Activated CD4-positive, CD25-positive, alpha-beta regulatory T cell (primary cell): ENCODE measurements around the gene ZNF79.

ENCODE experiments used
- DNase-seq, 4 experiments: peaks; one replicate each; lab custom pipeline; 2025; lab: John Stamatoyannopoulos, UW

The ZNF79 gene

GRCh38 chr9:127426756-127427155 lies 2.6 kb downstream of the ZNF79 start:
- DNase-seq: no peak

GRCh38 chr9:127428348-127428747 lies 4.2 kb downstream of the ZNF79 start:
- DNase-seq: no peak

DNA sequence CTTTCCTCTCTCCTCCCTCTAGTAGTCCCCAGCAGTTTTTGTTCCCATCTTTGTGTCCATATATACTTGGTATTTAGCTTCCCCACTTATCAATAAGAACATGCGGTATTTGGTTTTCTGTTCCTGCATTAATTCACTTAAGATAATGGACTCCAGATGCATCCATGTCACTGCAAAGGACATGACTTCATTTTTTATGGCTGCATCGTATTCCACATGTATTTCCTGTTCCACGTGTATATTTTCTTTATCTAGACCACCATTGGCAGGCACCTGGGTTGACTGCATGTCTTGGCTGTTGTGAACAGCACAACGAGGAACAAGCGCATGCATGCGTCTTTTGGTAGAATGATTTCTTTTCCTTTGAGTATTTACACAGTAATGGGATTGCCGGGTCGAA lies 6.2 kb downstream of the ZNF79 start:
- DNase-seq: no peak

GRCh38 chr9:127437497-127438264 lies 13.5 kb downstream of the ZNF79 start:
- no peak for DNase-seq

- no peak for DNase-seq
These were observed 14.2 kb downstream of the ZNF79 start for GRCh38 chr9:127438394-127438793.

- DNase-seq: no peak
These were observed 20.2 kb downstream of the ZNF79 start for GRCh38 chr9:127444283-127444920.

- no peak for DNase-seq
These were observed 21.0 kb downstream of the ZNF79 start for GRCh38 chr9:127444921-127445850.

DNA sequence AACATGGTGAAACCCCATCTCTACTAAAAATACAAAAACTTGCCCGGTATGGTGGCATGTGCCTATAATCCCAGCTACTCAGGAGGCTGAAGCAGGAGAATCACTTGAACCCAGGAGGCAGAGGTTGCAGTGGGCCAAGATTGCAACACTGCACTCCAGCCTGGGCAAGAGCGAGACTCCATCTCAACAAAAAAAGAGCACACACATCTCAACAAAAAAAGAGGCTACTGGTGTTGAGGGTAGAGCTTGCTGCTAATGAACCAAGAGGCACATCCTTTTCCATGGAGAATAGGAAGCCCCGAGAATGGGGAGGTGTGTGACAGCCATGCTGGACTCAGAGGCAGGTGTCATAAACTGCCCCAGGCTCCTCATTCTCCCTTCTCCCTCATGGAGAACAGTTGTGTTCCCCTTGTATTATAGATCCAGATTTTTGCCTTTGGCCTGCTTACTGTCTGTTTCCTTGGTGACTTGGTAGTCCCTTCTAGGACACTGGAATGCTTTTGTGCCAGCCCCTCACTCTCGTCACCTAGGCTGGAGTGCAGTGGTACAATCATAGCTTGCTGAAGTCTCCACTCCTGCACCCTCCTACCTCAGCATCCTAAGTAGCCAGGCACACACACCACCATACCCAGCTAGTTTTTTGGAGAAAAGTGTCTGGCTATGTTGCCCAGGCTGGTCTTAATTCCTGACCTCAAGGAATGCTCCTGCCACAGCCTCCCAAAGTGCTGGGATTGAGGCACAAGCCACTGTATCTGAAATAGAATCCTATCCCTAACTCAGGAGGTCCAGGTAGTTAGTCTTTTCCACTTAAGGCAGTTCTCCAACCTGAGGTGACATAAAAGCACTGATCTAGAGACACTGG lies 21.9 kb downstream of the ZNF79 start:
- no peak for DNase-seq

DNA sequence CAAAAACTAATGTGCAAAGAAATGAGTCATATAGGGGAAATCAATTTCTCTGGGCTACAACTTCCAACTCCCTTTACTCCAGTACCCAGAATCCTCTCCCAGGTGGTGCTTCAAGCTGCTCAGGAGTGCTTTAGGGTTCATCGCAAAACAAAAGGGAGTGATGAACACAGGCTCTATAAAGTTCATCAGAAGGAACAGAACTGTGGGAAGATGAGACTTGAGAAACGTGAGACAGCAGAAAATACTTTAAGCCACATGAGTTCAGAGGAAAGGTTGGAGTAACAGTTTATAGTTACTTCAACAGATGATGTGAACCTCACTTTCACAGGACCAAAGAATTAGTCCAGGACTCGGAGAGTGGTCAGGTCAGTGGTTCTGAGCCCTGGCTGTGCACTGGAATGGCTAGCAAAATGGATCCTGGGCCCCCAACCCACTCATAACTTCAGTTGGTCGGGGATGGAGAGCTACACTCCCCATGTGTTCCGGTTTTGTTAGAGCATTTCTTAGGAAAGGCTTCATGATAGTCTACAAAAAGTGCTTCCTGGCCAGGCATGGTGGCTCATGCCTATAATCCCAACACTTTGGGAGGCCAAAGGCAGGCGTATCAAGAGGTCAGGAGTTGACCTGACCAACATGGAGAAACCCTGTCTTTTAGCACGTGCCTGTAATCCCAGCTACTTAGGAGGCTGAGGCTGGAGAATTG lies 22.7 kb downstream of the ZNF79 start:
- no peak for DNase-seq

DNA sequence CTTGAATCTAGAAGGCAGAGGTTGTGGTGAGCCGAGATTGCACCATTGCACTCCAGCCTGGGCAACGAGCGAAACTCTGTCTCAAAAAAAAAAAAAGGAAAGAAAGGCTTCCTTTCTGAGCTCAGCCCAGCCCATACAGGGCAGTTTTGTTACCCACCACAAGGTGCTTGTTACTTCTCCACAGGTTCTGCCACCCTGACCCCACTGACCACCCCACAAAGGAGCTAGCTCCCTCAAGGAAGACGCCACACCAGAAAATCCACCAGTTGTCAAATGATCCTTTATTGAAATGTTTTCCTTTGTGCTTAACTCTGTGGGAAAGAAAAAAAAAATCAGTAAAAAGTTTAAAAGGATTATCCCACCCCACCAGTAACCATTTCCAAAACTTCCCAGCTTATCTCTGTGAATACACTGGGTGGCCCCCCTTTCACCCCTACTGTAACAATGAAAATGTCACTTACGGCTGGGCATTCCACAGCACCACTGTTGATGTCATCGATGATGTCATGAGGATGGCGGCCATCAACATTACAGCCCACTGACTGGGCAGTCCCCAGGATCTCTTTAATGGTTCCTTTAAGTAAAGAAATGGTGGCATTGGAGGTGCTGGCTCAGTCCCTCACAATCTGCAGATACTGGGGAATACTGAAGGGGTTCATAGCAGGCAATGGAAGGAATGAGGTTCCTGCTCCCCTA lies 23.4 kb downstream of the ZNF79 start:
- DNase-seq: no peak

DNA sequence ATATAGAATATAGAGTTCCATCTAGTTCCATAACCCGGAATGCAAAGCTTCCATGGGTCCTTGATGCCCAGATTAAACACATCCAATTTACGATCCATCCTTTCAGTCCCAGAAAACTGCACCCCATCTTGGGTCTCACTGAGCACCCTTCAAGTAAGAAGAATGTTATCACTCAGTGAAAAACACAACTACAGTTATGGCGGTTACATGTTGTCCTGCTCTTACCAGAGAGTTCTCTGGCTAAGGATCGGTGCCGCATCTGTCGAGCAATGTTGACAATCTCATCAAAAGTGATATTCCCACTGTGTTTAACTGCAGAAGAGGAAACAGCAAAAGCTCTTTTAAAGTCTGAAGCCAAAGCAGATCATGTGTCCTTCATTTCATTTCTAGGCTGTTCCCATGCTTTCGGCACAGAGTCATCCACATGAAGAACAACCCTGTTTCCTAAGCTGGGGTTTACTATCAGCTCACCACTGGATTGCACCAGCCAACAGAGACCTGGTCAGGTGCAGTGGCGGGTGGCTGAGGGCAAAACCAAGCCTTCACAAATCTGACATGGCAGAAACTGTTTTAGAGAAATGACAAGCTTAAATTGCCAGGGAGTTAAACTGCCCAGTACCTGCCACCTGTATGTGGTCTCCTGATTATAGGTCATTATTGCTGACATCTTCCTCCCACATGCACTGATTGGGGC lies 24.1 kb downstream of the ZNF79 start:
- DNase-seq: no peak

GRCh38 chr9:127449332-127449966 lies 25.3 kb downstream of the ZNF79 start:
- no peak for DNase-seq

DNA sequence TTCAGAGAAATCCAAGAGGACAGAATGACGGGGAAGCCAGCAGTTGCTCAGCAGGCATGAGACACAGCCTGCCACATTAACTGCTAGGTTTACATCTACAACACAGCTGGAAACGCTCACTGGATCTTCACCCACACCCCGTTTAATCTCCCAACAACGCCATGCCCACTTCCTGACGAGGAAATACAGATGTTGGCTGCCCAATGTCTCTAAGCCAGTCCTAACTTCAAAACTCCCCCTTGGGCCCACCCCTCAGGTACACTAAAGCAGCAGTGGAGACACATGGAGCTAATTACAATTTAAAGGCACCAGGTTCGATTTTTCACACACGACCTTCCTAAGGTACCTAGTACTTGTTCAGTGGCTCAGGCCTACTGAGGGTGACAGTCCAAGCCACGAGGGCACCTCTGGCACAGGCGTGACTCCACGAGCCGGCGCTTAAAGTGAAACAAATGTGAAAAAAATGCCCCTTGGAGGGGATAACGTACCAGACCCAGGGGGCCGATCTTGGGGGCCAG lies 26.1 kb downstream of the ZNF79 start:
- no peak for DNase-seq

GRCh38 chr9:127450830-127451607 lies 26.8 kb downstream of the ZNF79 start, which contains the start of the genes LRSAM1 and RPL12:
TSS of gene LRSAM1 (plus strand) at chr9:127451510. CDS start at chr9:127454528, 3,018 bp downstream.
TSS of gene RPL12 (minus strand) at chr9:127451406. CDS start at chr9:127451317, 89 bp downstream.
- peak; percentile 93 to 99 (median 98) for DNase-seq

DNA sequence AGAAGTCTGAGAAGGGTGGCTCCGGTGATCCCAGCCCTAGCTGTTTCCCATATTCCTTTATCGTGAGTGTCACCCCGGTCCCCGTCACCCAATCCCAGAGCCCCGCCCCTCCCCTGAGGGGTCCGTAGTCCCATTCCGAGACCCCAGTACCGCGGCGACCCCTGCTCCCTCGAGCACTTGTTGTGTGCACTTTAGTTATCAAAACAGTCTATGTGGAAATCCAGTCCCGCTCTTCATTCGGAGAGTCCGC lies 27.4 kb downstream of the ZNF79 start:
- no peak for DNase-seq

GRCh38 chr9:127451858-127452656 lies 27.9 kb downstream of the ZNF79 start:
- peak in 1 of 4 experiments; percentile 12 for DNase-seq

DNA sequence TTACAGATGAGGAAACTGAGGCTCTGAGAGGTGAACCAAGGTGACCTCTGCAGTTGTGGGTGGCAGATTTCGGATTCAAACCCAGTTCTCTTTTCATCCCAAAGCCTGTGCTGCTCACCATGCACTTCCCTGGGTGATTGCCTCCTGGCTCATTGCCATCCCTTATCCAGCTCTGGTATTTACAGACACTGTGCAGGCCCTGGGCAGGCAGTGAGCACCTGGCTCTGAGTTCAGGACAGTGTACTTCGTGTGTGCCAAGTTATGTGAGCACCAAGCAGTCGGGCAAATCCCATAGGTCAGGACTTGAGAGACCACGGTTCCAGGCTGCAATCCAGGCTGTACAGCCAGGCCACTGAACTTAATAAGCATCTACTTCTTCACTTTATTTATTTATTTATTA lies 28.5 kb downstream of the ZNF79 start:
- DNase-seq: no peak
